ENCODE data around the gene C22orf23. TPM values are rescaled to one million over a fixed set of nuclear protein-coding genes. Genes with fewer than 3 reads are reported as not detected.

C22orf23 gene
- total RNA-seq, 1 donor from 2014 or later = 0.93 TPM

- Mint-ChIP-seq H3K36me3 (ENCODE audit: insufficient read depth) (peaks cover 2% of the 10 kb centered on the region), H3K27ac (no peak overlapping the region), H3K9me3 (ENCODE audit: low read depth) (no peaks in the 10 kb centered on the region)
These were observed 31.7 kb upstream of the C22orf23 start for GRCh38 chr22:37985050-37985585.

GRCh38 chr22:37983860-37984791 is 30.7 kb upstream of the C22orf23 start, which contains the start of gene SOX10:
Gene SOX10, minus strand, starts transcription at chr22:37984555. Its CDS starts 771 bp downstream, at chr22:37983784.
- no peaks in the 10 kb centered on the region for H3K9me3 Mint-ChIP-seq (ENCODE audit: low read depth)
- H3K27me3 Mint-ChIP-seq = peaks cover 40% of the 10 kb centered on the region
- no peak within 1 kb of the TSS for H3K27ac Mint-ChIP-seq
- peaks cover 2% of the 10 kb centered on the region for H3K36me3 Mint-ChIP-seq (ENCODE audit: insufficient read depth)
- TF ChIP-seq CTCF (IDR thresholded peaks at IDR 0.05; ENCODE audit: unreplicated experiment) = no peak
- H3K4me1 Mint-ChIP-seq (ENCODE audit: low read depth) = peaks cover 2% of the 10 kb centered on the region
- peak within 1 kb of the TSS; percentile 38 for H3K4me3 Mint-ChIP-seq (ENCODE audit: low read depth)
- DNase-seq (ENCODE audit: low spot score, unreplicated experiment) = no peak

More at GRCh38 chr22:37985050-37985585, 31.7 kb upstream of the C22orf23 start:
- TF ChIP-seq CTCF (IDR thresholded peaks at IDR 0.05; ENCODE audit: unreplicated experiment) = no peak
- H3K4me1 Mint-ChIP-seq (ENCODE audit: low read depth) = peaks cover 2% of the 10 kb centered on the region
- H3K27me3 Mint-ChIP-seq = peaks cover 40% of the 10 kb centered on the region
- no peak overlapping the region for H3K4me3 Mint-ChIP-seq (ENCODE audit: low read depth)
- no peak for DNase-seq (ENCODE audit: low spot score, unreplicated experiment)

- Mint-ChIP-seq H3K4me1 (ENCODE audit: low read depth) (peaks cover 2% of the 10 kb centered on the region), H3K27me3 (peaks cover 40% of the 10 kb centered on the region), H3K4me3 (ENCODE audit: low read depth) (no peak overlapping the region), H3K9me3 (ENCODE audit: low read depth) (no peaks in the 10 kb centered on the region), H3K36me3 (ENCODE audit: insufficient read depth) (peaks cover 2% of the 10 kb centered on the region), H3K27ac (peak overlapping the region; percentile 74)
- TF ChIP-seq CTCF (IDR thresholded peaks at IDR 0.05; ENCODE audit: unreplicated experiment) = peak; percentile 67
- DNase-seq (ENCODE audit: low spot score, unreplicated experiment) = peak; percentile 36
These were observed 29.8 kb upstream of the C22orf23 start for GRCh38 chr22:37982938-37983859.

- no peak for DNase-seq (ENCODE audit: low spot score, unreplicated experiment)
- H3K36me3 Mint-ChIP-seq (ENCODE audit: insufficient read depth) = peaks cover 2% of the 10 kb centered on the region
- TF ChIP-seq CTCF (IDR thresholded peaks at IDR 0.05; ENCODE audit: unreplicated experiment) = no peak
- peaks cover 40% of the 10 kb centered on the region for H3K27me3 Mint-ChIP-seq
- no peaks in the 10 kb centered on the region for H3K9me3 Mint-ChIP-seq (ENCODE audit: low read depth)
- peaks cover 2% of the 10 kb centered on the region for H3K4me1 Mint-ChIP-seq (ENCODE audit: low read depth)
- peak overlapping the region; percentile 74 for H3K27ac Mint-ChIP-seq
- H3K4me3 Mint-ChIP-seq (ENCODE audit: low read depth) = no peak overlapping the region
These were observed 28.9 kb upstream of the C22orf23 start for GRCh38 chr22:37982151-37982785.
